Measurements from ENCODE around the gene GABRR3. TPM values are rescaled to one million over a fixed set of nuclear protein-coding genes. Genes with fewer than 3 reads are reported as not detected.
A peak's percentile ranks its signal among the peaks of the same experiment; 100 is the strongest.

GABRR3 gene
- polyA plus RNA-seq, 2 donors: not detected

DNA sequence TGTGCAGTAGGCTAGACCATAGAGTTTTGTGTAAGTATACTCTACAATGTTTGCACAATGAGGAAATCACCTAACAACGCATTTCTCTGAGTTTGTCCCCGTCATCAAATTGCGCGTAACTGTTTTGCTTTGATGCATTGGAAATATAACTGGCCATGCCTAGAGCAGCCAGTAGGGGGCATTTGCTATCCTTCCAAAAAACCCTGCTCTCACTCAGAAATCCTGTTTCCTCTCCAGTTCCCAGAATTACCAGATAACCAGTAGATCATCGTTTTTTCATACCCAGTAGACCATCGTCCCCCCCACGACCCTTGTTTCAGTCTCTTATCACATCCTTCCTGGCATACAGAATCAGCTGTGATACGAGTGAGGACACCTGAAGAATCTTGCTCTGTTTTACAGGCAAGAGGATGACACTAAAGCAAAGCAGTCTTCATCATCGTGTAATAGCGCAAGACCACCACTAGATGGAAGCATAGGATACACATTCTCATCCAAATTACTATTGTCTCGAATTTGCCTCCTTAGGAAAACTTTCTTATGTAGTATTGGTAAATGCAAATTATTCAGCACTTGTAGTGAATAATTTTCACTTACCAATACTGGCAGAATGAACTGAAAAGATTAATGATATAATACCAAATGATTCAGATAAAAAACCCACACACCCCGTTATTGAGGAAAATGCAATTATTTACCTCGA lies 4.4 kb upstream of the GABRR3 start:
- Histone ChIP-seq H3K27ac (ENCODE audit: low read depth in 2 of 2, low read length in 1 of 2) (no peak overlapping the region), H3K36me3 (ENCODE audit: control insufficient read depth in 2 of 2, insufficient read depth in 2 of 2, low read length in 1 of 2) (no peaks in the 10 kb centered on the region), H3K4me3 (ENCODE audit: low read depth in 1 of 2, low read length in 2 of 2) (peak overlapping the region in 1 of 2 donors; percentile 38), H3K27me3 (ENCODE audit: control insufficient read depth in 1 of 2, insufficient read depth in 2 of 2, low read length in 2 of 2) (no peaks in the 10 kb centered on the region), H3K4me1 (ENCODE audit: control insufficient read depth in 2 of 2, insufficient read depth in 2 of 2, low read length in 1 of 2) (no peaks in the 10 kb centered on the region), H3K9me3 (ENCODE audit: control insufficient read depth in 2 of 2, insufficient read depth in 1 of 2, low read depth in 1 of 2, low read length in 1 of 2) (no peaks in the 10 kb centered on the region)
- WGBS, 2 donors: 13 to 15% methylated on average over 13 of the region's 13 CpGs

DNA sequence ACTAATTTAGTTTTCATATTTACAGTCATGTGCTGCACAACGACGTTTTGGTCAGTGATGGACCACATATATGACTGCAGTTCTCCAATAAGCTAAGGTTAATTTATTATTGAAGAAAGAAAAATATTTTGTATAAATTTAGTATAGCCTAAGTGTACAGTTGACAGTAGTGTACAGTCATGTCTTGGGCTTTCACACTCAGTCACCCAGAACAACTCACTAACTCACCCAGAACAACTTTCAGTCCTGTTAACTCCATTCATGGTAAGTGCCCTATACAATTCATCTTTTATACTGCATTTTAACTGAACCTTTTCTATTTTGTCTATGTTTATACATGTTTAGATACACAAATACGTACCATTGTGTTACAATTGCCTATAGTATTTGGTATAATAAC lies 3.8 kb upstream of the GABRR3 start:
- Histone ChIP-seq H3K36me3 (ENCODE audit: control insufficient read depth in 2 of 2, insufficient read depth in 2 of 2, low read length in 1 of 2) (no peaks in the 10 kb centered on the region), H3K27me3 (ENCODE audit: control insufficient read depth in 1 of 2, insufficient read depth in 2 of 2, low read length in 2 of 2) (peaks cover 0 to 1% of the 10 kb centered on the region in 2 donors), H3K4me1 (ENCODE audit: control insufficient read depth in 2 of 2, insufficient read depth in 2 of 2, low read length in 1 of 2) (no peaks in the 10 kb centered on the region), H3K27ac (ENCODE audit: low read depth in 2 of 2, low read length in 1 of 2) (no peak overlapping the region), H3K4me3 (ENCODE audit: low read depth in 1 of 2, low read length in 2 of 2) (no peak overlapping the region), H3K9me3 (ENCODE audit: control insufficient read depth in 2 of 2, insufficient read depth in 1 of 2, low read depth in 1 of 2, low read length in 1 of 2) (no peaks in the 10 kb centered on the region)
- WGBS, 2 donors: 63 to 68% methylated on average over 3 of the region's 3 CpGs

DNA sequence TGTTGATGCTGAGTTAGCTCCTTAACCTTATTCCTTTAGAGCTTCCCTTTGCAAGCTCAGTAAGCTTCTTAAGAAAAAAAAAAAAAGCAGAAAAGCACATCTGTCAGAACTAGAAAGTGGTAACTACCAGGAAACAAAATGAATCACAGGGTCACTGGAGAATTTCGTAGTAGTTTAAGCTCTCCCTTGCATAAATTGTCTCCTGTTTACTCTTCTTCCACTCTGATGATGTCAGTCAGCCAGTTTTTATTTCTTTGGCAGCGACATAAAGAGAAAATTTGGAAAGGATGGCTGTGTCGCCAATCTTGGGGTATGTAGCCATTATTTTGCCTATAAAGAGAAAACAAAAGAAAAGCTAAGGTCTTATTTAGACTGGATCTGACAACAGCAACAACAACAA lies 3.2 kb upstream of the GABRR3 start:
- Histone ChIP-seq H3K9me3 (ENCODE audit: control insufficient read depth in 2 of 2, insufficient read depth in 1 of 2, low read depth in 1 of 2, low read length in 1 of 2) (no peaks in the 10 kb centered on the region), H3K36me3 (ENCODE audit: control insufficient read depth in 2 of 2, insufficient read depth in 2 of 2, low read length in 1 of 2) (no peaks in the 10 kb centered on the region), H3K27me3 (ENCODE audit: control insufficient read depth in 1 of 2, insufficient read depth in 2 of 2, low read length in 2 of 2) (peaks cover 0 to 3% of the 10 kb centered on the region in 2 donors), H3K4me3 (ENCODE audit: low read depth in 1 of 2, low read length in 2 of 2) (no peak overlapping the region), H3K27ac (ENCODE audit: low read depth in 2 of 2, low read length in 1 of 2) (no peak overlapping the region), H3K4me1 (ENCODE audit: control insufficient read depth in 2 of 2, insufficient read depth in 2 of 2, low read length in 1 of 2) (no peaks in the 10 kb centered on the region)
- 40 to 53% methylated on average over 3 of the region's 3 CpGs for WGBS, 2 donors

DNA sequence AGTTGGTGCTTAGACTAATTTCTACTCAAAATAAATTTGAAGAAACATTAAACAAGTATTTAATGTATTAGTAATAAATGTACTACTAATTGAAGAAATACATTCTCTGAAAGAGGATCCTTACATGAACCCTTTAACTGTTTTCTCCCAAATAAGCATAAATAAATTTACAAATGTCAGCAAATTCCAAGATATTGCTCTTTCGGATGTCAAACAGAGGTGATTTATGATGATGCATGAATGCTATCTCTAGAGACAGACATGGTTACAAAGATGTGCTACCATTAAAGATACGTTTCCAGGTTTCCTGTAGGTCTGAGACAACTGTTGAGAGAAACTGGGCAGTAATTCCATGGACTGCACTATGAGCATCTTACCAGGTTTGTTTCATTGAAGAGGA lies 629 bp downstream of the GABRR3 start:
- 61 to 69% methylated on average over 2 of the region's 2 CpGs for WGBS, 2 donors
- Histone ChIP-seq H3K9me3 (ENCODE audit: control insufficient read depth in 2 of 2, insufficient read depth in 1 of 2, low read depth in 1 of 2, low read length in 1 of 2) (no peaks in the 10 kb centered on the region), H3K4me1 (ENCODE audit: control insufficient read depth in 2 of 2, insufficient read depth in 2 of 2, low read length in 1 of 2) (no peaks in the 10 kb centered on the region), H3K4me3 (ENCODE audit: low read depth in 1 of 2, low read length in 2 of 2) (no peak overlapping the region), H3K27me3 (ENCODE audit: control insufficient read depth in 1 of 2, insufficient read depth in 2 of 2, low read length in 2 of 2) (peaks cover 0 to 3% of the 10 kb centered on the region in 2 donors), H3K27ac (ENCODE audit: low read depth in 2 of 2, low read length in 1 of 2) (no peak overlapping the region), H3K36me3 (ENCODE audit: control insufficient read depth in 2 of 2, insufficient read depth in 2 of 2, low read length in 1 of 2) (no peaks in the 10 kb centered on the region)

DNA sequence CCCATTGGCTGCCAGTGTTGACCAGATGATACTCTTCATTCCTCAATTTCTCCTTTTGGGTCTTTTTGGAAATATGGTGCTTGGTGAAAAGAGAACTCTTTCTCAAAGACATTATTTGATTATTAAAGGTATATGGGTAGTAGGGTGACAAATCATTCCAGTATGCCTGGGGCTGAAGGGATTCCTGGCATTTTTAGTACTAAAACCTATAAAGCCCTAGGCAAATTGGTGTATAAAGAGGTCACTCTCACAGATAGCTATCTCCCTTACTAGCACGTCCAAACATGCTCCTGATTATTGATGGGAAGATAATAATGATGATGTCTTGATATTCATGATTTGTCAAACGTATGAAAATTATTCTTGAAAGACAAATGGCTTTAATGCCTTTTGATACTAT lies 1.1 kb downstream of the GABRR3 start:
- 50 to 57% methylated on average over 2 of the region's 2 CpGs for WGBS, 2 donors
- Histone ChIP-seq H3K36me3 (ENCODE audit: control insufficient read depth in 2 of 2, insufficient read depth in 2 of 2, low read length in 1 of 2) (no peaks in the 10 kb centered on the region), H3K27ac (ENCODE audit: low read depth in 2 of 2, low read length in 1 of 2) (no peak overlapping the region), H3K4me3 (ENCODE audit: low read depth in 1 of 2, low read length in 2 of 2) (no peak overlapping the region), H3K27me3 (ENCODE audit: control insufficient read depth in 1 of 2, insufficient read depth in 2 of 2, low read length in 2 of 2) (peaks cover 0 to 3% of the 10 kb centered on the region in 2 donors), H3K4me1 (ENCODE audit: control insufficient read depth in 2 of 2, insufficient read depth in 2 of 2, low read length in 1 of 2) (no peaks in the 10 kb centered on the region), H3K9me3 (ENCODE audit: control insufficient read depth in 2 of 2, insufficient read depth in 1 of 2, low read depth in 1 of 2, low read length in 1 of 2) (no peaks in the 10 kb centered on the region)

DNA sequence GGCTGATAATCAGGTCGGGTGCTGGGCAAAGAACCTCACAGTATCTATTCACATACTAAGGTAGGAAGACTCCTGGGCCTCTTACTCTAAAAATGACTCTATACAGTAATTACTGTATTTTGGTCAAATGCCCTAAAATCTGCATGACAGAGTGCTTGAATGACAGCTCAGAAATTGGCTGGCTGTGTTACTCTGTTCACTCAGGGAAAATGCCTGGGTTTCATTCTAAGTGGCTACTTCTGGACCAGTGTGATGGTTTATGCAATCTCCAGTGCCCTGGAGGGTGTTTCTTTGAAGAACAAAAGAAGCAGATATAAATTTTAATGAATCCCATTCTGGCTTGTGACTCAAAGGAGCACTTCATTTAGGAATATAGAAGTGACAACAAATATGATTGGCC lies 2.2 kb downstream of the GABRR3 start:
- 40 to 61% methylated on average over 1 of the region's 1 CpG for WGBS, 2 donors

DNA sequence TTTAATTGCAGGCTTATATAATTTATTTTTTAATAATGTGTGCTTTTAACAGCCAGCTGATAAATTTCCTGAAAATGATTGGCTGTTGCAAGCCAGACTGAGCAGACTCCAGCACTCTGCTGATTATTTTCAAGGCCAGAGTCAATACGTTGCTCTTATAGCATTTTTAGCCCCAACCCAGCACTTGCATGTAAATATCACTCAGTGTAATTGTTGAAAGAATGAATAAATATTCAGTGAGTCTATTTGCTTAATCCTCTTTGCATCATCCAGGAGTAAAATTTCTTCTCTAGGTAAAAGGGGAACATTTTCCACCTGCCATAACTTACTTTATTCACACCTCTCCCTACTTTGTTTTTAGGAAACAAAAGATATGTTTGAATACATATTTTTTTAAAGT lies 2.9 kb downstream of the GABRR3 start:
- H3K27ac ChIP-seq (ENCODE audit: low read depth in 2 of 2, low read length in 1 of 2): no peak overlapping the region
- 47 to 81% methylated on average over 1 of the region's 1 CpG for WGBS, 2 donors
- H3K27me3 ChIP-seq (ENCODE audit: control insufficient read depth in 1 of 2, insufficient read depth in 2 of 2, low read length in 2 of 2): peaks cover 0 to 3% of the 10 kb centered on the region in 2 donors
- no peaks in the 10 kb centered on the region for H3K4me1 ChIP-seq (ENCODE audit: control insufficient read depth in 2 of 2, insufficient read depth in 2 of 2, low read length in 1 of 2)
- H3K36me3 ChIP-seq (ENCODE audit: control insufficient read depth in 2 of 2, insufficient read depth in 2 of 2, low read length in 1 of 2): no peaks in the 10 kb centered on the region
- H3K4me3 ChIP-seq (ENCODE audit: low read depth in 1 of 2, low read length in 2 of 2): no peak overlapping the region
- no peaks in the 10 kb centered on the region for H3K9me3 ChIP-seq (ENCODE audit: control insufficient read depth in 2 of 2, insufficient read depth in 1 of 2, low read depth in 1 of 2, low read length in 1 of 2)

More for the DNA sequence above, 2.2 kb downstream of the GABRR3 start:
- Histone ChIP-seq H3K4me3 (ENCODE audit: low read depth in 1 of 2, low read length in 2 of 2) (no peak overlapping the region), H3K27ac (ENCODE audit: low read depth in 2 of 2, low read length in 1 of 2) (no peak overlapping the region), H3K9me3 (ENCODE audit: control insufficient read depth in 2 of 2, insufficient read depth in 1 of 2, low read depth in 1 of 2, low read length in 1 of 2) (no peaks in the 10 kb centered on the region), H3K36me3 (ENCODE audit: control insufficient read depth in 2 of 2, insufficient read depth in 2 of 2, low read length in 1 of 2) (no peaks in the 10 kb centered on the region), H3K4me1 (ENCODE audit: control insufficient read depth in 2 of 2, insufficient read depth in 2 of 2, low read length in 1 of 2) (no peaks in the 10 kb centered on the region), H3K27me3 (ENCODE audit: control insufficient read depth in 1 of 2, insufficient read depth in 2 of 2, low read length in 2 of 2) (peaks cover 0 to 3% of the 10 kb centered on the region in 2 donors)

DNA sequence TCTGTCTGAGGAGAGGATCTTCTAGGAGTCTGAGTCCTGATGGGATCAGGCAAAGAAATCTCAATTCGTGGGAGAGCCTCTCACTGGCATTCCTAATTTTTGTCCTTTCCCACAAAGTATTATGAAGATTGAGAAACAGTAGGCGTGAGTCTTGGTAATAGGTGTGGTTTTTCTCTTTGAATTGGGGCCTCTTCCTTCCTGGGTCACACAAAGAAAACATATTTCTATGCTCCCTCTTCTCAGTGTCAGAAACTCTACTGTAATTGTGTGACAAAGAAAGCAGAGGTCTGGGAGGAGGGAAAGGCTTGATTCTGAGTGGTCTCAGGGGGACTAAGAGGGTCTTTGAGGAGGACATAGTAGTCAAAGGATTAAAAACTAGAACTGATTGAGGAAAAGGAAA lies 6.0 kb downstream of the GABRR3 start:
- H3K4me3 ChIP-seq (ENCODE audit: low read depth in 1 of 2, low read length in 2 of 2): no peak overlapping the region
- H3K36me3 ChIP-seq (ENCODE audit: control insufficient read depth in 2 of 2, insufficient read depth in 2 of 2, low read length in 1 of 2): no peaks in the 10 kb centered on the region
- WGBS, 2 donors: 42 to 45% methylated on average over 2 of the region's 2 CpGs
- no peak overlapping the region for H3K27ac ChIP-seq (ENCODE audit: low read depth in 2 of 2, low read length in 1 of 2)
- no peaks in the 10 kb centered on the region for H3K4me1 ChIP-seq (ENCODE audit: control insufficient read depth in 2 of 2, insufficient read depth in 2 of 2, low read length in 1 of 2)
- H3K27me3 ChIP-seq (ENCODE audit: control insufficient read depth in 1 of 2, insufficient read depth in 2 of 2, low read length in 2 of 2): peaks cover 0 to 3% of the 10 kb centered on the region in 2 donors
- H3K9me3 ChIP-seq (ENCODE audit: control insufficient read depth in 2 of 2, insufficient read depth in 1 of 2, low read depth in 1 of 2, low read length in 1 of 2): no peaks in the 10 kb centered on the region

DNA sequence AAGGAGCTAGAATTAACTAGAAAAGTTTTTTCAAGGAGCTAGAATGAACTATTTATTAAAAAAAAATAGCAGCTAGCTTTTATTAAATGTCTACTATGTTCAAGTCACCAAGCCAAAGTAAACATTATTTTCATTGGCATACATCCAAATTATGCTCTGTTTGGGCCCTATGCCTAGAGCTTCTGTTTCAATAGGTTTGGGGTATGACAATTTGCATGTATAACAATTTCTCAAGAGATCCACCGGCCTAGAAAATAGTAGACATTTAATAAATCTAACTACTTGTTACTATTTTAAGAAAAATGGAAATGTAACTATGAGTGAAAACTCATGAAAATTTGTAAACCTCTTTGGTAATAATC lies 8.0 kb downstream of the GABRR3 start:
- no peaks in the 10 kb centered on the region for H3K36me3 ChIP-seq (ENCODE audit: control insufficient read depth in 2 of 2, insufficient read depth in 2 of 2, low read length in 1 of 2)
- WGBS, 2 donors: 32 to 38% methylated on average over 1 of the region's 1 CpG
- no peaks in the 10 kb centered on the region for H3K9me3 ChIP-seq (ENCODE audit: control insufficient read depth in 2 of 2, insufficient read depth in 1 of 2, low read depth in 1 of 2, low read length in 1 of 2)
- no peaks in the 10 kb centered on the region for H3K27me3 ChIP-seq (ENCODE audit: control insufficient read depth in 1 of 2, insufficient read depth in 2 of 2, low read length in 2 of 2)
- no peak overlapping the region for H3K4me3 ChIP-seq (ENCODE audit: low read depth in 1 of 2, low read length in 2 of 2)
- H3K27ac ChIP-seq (ENCODE audit: low read depth in 2 of 2, low read length in 1 of 2): no peak overlapping the region
- no peaks in the 10 kb centered on the region for H3K4me1 ChIP-seq (ENCODE audit: control insufficient read depth in 2 of 2, insufficient read depth in 2 of 2, low read length in 1 of 2)

DNA sequence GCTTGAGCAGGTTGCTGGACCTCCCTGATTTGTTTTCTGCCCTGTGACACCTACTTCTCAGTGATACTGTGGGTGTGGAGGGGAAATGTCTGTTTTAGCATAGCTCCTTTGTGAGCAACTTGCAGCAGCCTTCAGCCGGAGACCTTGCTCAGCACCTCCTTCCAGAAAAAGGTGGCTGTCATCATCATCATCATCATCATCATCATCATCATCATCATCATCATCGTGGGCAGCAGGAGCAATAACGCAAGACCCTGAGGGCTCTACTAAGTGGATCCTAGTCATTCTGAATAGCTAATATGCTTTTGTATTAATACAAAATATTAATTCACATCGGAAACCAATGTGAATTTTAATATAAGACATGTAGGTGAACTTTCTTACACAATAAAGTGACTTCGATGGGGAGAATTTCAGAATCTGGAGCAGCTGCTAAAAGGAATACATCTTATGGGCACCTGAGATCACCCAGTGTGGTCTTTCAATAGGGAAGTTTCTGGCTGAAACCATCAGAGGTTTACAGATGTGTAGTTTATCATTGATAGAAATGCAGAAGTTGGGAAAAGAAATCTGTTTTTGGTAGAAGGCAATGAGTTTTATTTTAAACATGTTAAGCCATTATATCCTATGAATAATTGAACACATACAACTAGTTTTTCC lies 8.6 kb downstream of the GABRR3 start:
- H3K4me1 ChIP-seq (ENCODE audit: control insufficient read depth in 2 of 2, insufficient read depth in 2 of 2, low read length in 1 of 2): no peaks in the 10 kb centered on the region
- no peak overlapping the region for H3K27ac ChIP-seq (ENCODE audit: low read depth in 2 of 2, low read length in 1 of 2)
- no peaks in the 10 kb centered on the region for H3K27me3 ChIP-seq (ENCODE audit: control insufficient read depth in 1 of 2, insufficient read depth in 2 of 2, low read length in 2 of 2)
- no peaks in the 10 kb centered on the region for H3K9me3 ChIP-seq (ENCODE audit: control insufficient read depth in 2 of 2, insufficient read depth in 1 of 2, low read depth in 1 of 2, low read length in 1 of 2)
- WGBS, 2 donors: 87 to 88% methylated on average over 5 of the region's 5 CpGs
- no peak overlapping the region for H3K4me3 ChIP-seq (ENCODE audit: low read depth in 1 of 2, low read length in 2 of 2)
- no peaks in the 10 kb centered on the region for H3K36me3 ChIP-seq (ENCODE audit: control insufficient read depth in 2 of 2, insufficient read depth in 2 of 2, low read length in 1 of 2)
